Left ventricle myocardium inferior (tissue), 1 donor: ENCODE data around the gene MRPS14. TPM values are rescaled to one million over a fixed set of nuclear protein-coding genes. Genes with fewer than 3 reads are reported as not detected.

Source experiments
- DNase-seq: peaks from one replicate; pipeline ENCODE4 v3.0.0-alpha.2; 2020
- H3K27ac ChIP-seq: fragments of 200-600 bp; replicated peaks from 2 replicates; pipeline ENCODE4 v1.8.0; 2021
- H3K27me3 ChIP-seq: fragments of 200-600 bp; 2 replicates; pipeline ENCODE4 v1.8.0; 2021; ENCODE audit warnings: low read depth
- H3K36me3 ChIP-seq: fragments of 200-600 bp; 2 replicates; pipeline ENCODE4 v1.8.0; 2021
- H3K4me1 ChIP-seq: fragments of 200-600 bp; 2 replicates; pipeline ENCODE4 v1.8.0; 2021
- H3K4me3 ChIP-seq: fragments of 200-600 bp; 2 replicates; pipeline ENCODE4 v1.8.0; 2021; ENCODE audit warnings: mild to moderate bottlenecking, moderate library complexity
- H3K9me3 ChIP-seq: fragments of 200-600 bp; replicated peaks from 2 replicates; pipeline ENCODE4 v1.8.0; 2021
- intact Hi-C: fragments of 100-400 bp; cut with micrococcal nuclease; formaldehyde crosslinking; loops from one replicate; pipeline ENCODE4 v1.11.0; 2022
- total RNA-seq: library from RNA; stranded (reverse); fragmentation: NEBNext Ultra II Directional; extraction: Animal tissue kit (Norgen Biotek cat#: 25700); gene quantifications from one replicate; pipeline ENCODE4 v1.2.1, GENCODE V29; 2021
- TF ChIP-seq, protein P1 (sequence below): fragments of 200-600 bp; IDR thresholded peaks from 2 replicates; pipeline ENCODE4 v1.8.0; 2021; ENCODE audit warnings: antibody characterized with exemption, mild to moderate bottlenecking, borderline replicate concordance
- donor health status: DM: no; HTN: yes; CAD: no; lungs with severe emphysema.

MRPS14 gene
- total RNA-seq, 1 donor from 2014 or later = 25.4 TPM

DNA sequence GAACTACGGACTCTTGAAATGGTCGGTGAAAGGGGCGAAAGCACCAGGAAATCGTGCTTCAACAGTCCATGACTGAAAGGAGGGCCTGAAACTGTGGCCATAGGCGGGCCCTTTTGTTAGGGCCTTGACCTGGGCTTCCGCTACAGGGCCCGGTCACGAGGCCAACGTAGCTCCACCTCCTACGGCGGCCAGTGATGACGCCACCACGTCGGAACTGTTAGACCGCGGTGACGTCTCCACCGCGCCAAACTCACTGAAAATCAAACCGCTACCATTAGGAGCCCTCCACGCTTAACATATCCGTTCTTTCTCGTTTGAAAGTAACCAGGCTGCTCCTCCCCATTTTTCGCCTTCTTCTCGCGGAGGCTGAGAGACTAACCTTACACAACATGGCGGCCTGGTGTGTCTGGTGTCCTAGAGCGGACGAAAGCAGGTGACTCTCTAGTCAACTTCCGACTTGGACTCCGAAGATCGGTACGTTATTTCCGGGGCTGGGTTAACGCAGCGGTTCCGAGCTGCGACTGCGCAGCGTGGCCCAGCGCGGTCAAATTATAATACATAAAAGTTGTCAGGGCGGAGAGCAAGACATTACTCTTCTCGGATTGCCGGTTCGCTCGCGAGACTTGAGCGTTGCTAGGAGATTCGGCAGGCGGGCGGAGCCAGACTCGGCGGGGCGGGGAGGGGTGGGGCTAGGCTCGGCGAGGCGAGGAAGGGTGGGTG lies 23.8 kb downstream of the MRPS14 start:
- intact Hi-C loops = no loop called here
- Histone ChIP-seq H3K27ac (peak overlapping the region; percentile 99), H3K4me1 (peaks cover 52% of the 10 kb centered on the region), H3K36me3 (no peaks in the 10 kb centered on the region), H3K27me3 (no peaks in the 10 kb centered on the region), H3K4me3 (peak overlapping the region; percentile 94), H3K9me3 (no peaks in the 10 kb centered on the region)
- TF ChIP-seq, protein P1, sequence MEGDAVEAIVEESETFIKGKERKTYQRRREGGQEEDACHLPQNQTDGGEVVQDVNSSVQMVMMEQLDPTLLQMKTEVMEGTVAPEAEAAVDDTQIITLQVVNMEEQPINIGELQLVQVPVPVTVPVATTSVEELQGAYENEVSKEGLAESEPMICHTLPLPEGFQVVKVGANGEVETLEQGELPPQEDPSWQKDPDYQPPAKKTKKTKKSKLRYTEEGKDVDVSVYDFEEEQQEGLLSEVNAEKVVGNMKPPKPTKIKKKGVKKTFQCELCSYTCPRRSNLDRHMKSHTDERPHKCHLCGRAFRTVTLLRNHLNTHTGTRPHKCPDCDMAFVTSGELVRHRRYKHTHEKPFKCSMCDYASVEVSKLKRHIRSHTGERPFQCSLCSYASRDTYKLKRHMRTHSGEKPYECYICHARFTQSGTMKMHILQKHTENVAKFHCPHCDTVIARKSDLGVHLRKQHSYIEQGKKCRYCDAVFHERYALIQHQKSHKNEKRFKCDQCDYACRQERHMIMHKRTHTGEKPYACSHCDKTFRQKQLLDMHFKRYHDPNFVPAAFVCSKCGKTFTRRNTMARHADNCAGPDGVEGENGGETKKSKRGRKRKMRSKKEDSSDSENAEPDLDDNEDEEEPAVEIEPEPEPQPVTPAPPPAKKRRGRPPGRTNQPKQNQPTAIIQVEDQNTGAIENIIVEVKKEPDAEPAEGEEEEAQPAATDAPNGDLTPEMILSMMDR = no peak
- DNase-seq = peak; percentile 98

GRCh38 chr1:174998569-174999215 lies 24.5 kb downstream of the MRPS14 start:
- H3K27ac ChIP-seq = peak overlapping the region; percentile 99
- DNase-seq = no peak
- no peaks in the 10 kb centered on the region for H3K36me3 ChIP-seq
- peak overlapping the region; percentile 94 for H3K4me3 ChIP-seq
- TF ChIP-seq, protein P1 = peak; percentile 81
- peaks cover 51% of the 10 kb centered on the region for H3K4me1 ChIP-seq
- intact Hi-C loops = no loop called here
- H3K27me3 ChIP-seq = no peaks in the 10 kb centered on the region
- no peaks in the 10 kb centered on the region for H3K9me3 ChIP-seq

DNA sequence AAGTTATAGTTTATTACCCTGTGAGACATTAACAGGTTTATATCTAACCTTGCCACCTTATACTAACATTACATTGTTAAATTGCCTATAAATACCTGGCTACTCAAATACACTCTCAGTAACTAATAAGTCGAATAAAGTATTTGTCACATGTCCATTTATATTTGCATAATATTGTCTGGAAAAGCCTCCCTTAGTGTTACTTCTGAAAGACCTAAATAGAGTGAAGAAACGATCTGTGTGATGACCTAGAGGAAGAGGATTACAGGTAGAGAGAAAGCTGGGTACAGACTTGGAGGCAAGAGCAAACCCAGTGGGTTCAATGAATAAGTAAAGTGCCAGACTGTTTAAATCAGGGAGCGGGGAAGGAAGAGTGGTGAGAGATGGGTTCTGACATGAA lies 26.2 kb downstream of the MRPS14 start:
- TF ChIP-seq, protein P1 = no peak
- H3K4me3 ChIP-seq = no peak overlapping the region

GRCh38 chr1:174996476-174996875 lies 26.7 kb downstream of the MRPS14 start:
- H3K9me3 ChIP-seq = no peaks in the 10 kb centered on the region
- peaks cover 30% of the 10 kb centered on the region for H3K4me1 ChIP-seq
- no peaks in the 10 kb centered on the region for H3K27me3 ChIP-seq
- H3K4me3 ChIP-seq = no peak overlapping the region
- DNase-seq = no peak
- intact Hi-C loops = no loop called here
- H3K36me3 ChIP-seq = no peaks in the 10 kb centered on the region
- TF ChIP-seq, protein P1 = no peak
- no peak overlapping the region for H3K27ac ChIP-seq

More for the DNA sequence above, 26.2 kb downstream of the MRPS14 start:
- Histone ChIP-seq H3K27me3 (no peaks in the 10 kb centered on the region), H3K27ac (no peak overlapping the region), H3K36me3 (no peaks in the 10 kb centered on the region), H3K9me3 (no peaks in the 10 kb centered on the region), H3K4me1 (peaks cover 36% of the 10 kb centered on the region)
- DNase-seq = no peak
- intact Hi-C loops = no loop called here

GRCh38 chr1:174995916-174996315 lies 27.3 kb downstream of the MRPS14 start:
- Histone ChIP-seq H3K36me3 (no peaks in the 10 kb centered on the region), H3K9me3 (no peaks in the 10 kb centered on the region), H3K27me3 (no peaks in the 10 kb centered on the region), H3K27ac (no peak overlapping the region), H3K4me3 (no peak overlapping the region), H3K4me1 (peaks cover 26% of the 10 kb centered on the region)
- intact Hi-C loops = no loop called here
- no peak for DNase-seq
- TF ChIP-seq, protein P1 = no peak
